K562 (cell line): ENCODE measurements around the gene BMP2K. TPM values are rescaled to one million over a fixed set of nuclear protein-coding genes. Genes with fewer than 3 reads are reported as not detected.
A peak's percentile ranks its signal among the peaks of the same experiment; 100 is the strongest.

Experiments
- ATAC-seq: fragments of 200-7000 bp; cut with Tn5 transposase; 3 replicates; pipeline ENCODE4 v1.9.1; 2020; ENCODE audit warnings: moderate library complexity
- BruUV-seq: library from RNA; stranded (reverse); fragments of 400-500 nt; replicated peaks from 2 replicates; lab custom pipeline; 2021; lab: Mats Ljungman, UMichigan
- CTCF ChIA-PET: fragments of 300-600 bp; formaldehyde crosslinking; extraction: SDS; loops from one replicate; lab custom pipeline; 2021; ENCODE audit warnings: low intra/inter-chr PET ratio; lab: Yijun Ruan, JAX
- POLR2A ChIA-PET: fragments of 300-600, 350-650 bp; sonication (Branson Sonifier 250); formaldehyde crosslinking; extraction: SDS; loops from one replicate; lab custom pipeline; 2021; ENCODE audit warnings: antibody characterized with exemption, inconsistent platforms; lab: Yijun Ruan, JAX
- DNase-seq, 4 experiments: peaks; one replicate each; pipeline versions ENCODE4 v3.0.0 to v3.0.0-alpha.2; 2011 to 2018; ENCODE audit warnings: low spot score in 3 of 4, mixed read lengths in 3 of 4; ENCODE audit errors: extremely low read depth in 1 of 4
- FAIRE-seq: peaks from 2 replicates; lab custom pipeline; 2011; peaks lifted over from hg19 to GRCh38; lab: Jason Lieb, UNC
- H2AFZ ChIP-seq: 2 replicates; pipeline ENCODE4 v1.6.0; 2011; ENCODE audit warnings: low read depth, low read length, control low read depth, inconsistent platforms
- H3K27ac ChIP-seq: fragments of 200-600 bp; 3 replicates; pipeline ENCODE4 v1.8.0; 2011; ENCODE audit warnings: low read depth, mild to moderate bottlenecking, control low read depth, inconsistent platforms, low read length, moderate library complexity, mixed read lengths; ENCODE audit errors: extremely low read depth
- H3K27me3 ChIP-seq, 2 experiments: fragments of 300-600 bp in 1 of 2; 2 replicates in 1 of 2; 3 replicates in 1 of 2; pipeline versions ENCODE4 v1.6.0 to v1.8.0; 2011; ENCODE audit warnings: inconsistent platforms in 2 of 2, low read length in 2 of 2, mild to moderate bottlenecking in 1 of 2, mixed read lengths in 1 of 2, moderate library complexity in 1 of 2; ENCODE audit not compliant: control insufficient read depth in 2 of 2, insufficient read depth in 2 of 2
- H3K36me3 ChIP-seq: fragments of 300-600 bp; 3 replicates; pipeline ENCODE4 v1.8.0; 2011; ENCODE audit warnings: mild to moderate bottlenecking, low read length, inconsistent platforms; ENCODE audit not compliant: control insufficient read depth, insufficient read depth
- H3K4me1 ChIP-seq, 2 experiments: fragments of 200-600 bp in 1 of 2; replicated peaks in 1 of 2; 2 replicates in 1 of 2; 3 replicates in 1 of 2; pipeline versions ENCODE4 v1.5.1 to v1.8.0; 2011; ENCODE audit warnings: inconsistent platforms in 2 of 2, low read length in 2 of 2, mild to moderate bottlenecking in 1 of 2, mixed read lengths in 1 of 2, moderate library complexity in 1 of 2; ENCODE audit not compliant: control insufficient read depth in 2 of 2, insufficient read depth in 2 of 2
- H3K4me2 ChIP-seq: 2 replicates; pipeline ENCODE4 v1.6.1; 2011; ENCODE audit warnings: low read length, control low read depth, inconsistent platforms, mixed read lengths; ENCODE audit not compliant: insufficient read depth
- H3K4me3 ChIP-seq: fragments of 200-600 bp; sonication (generic), shearing (Covaris generic); 2 replicates; pipeline ENCODE4 v1.5.1; 2016; ENCODE audit warnings: control low read depth, inconsistent platforms
- H3K79me2 ChIP-seq: fragments of 200-600 bp; 3 replicates; pipeline ENCODE4 v1.8.0; 2011; ENCODE audit warnings: low read length, inconsistent platforms; ENCODE audit not compliant: control insufficient read depth, insufficient read depth
- H3K9ac ChIP-seq, 2 experiments: 2 replicates each; pipeline versions ENCODE4 v1.6.0 to v1.6.1; 2011; ENCODE audit warnings: low read depth in 2 of 2, low read length in 2 of 2, control low read depth in 1 of 2, inconsistent platforms in 1 of 2, mild to moderate bottlenecking in 1 of 2, mixed read lengths in 1 of 2; ENCODE audit not compliant: insufficient read depth in 1 of 2
- H3K9me1 ChIP-seq: one replicate; pipeline ENCODE4 v1.6.0; 2011; ENCODE audit warnings: inconsistent platforms, mild to moderate bottlenecking, low read length, moderate library complexity; ENCODE audit not compliant: control insufficient read depth, insufficient read depth
- H3K9me3 ChIP-seq: replicated peaks from 2 replicates; pipeline ENCODE4 v1.5.1; 2011; ENCODE audit warnings: low read depth, low read length, inconsistent platforms; ENCODE audit not compliant: control insufficient read depth, insufficient read depth
- H4K20me1 ChIP-seq: replicated peaks from 2 replicates; pipeline ENCODE4 v1.6.1; 2011; ENCODE audit warnings: low read length, inconsistent platforms, mixed read lengths; ENCODE audit not compliant: control insufficient read depth, insufficient read depth
- CEBPG ChIP-seq, 3 experiments: fragments of 200-800 bp in 1 of 3; sonication (Bioruptor generic) in 1 of 3; sonication (generic) in 1 of 3; formaldehyde crosslinking in 1 of 3; IDR thresholded peaks in 2 of 3; conservative IDR thresholded peaks in 1 of 3; 2 replicates each; pipeline versions ENCODE4 v1.6.1 to v1.8.0; 2016 to 2022; ENCODE audit warnings: missing compliant biosample characterization in 2 of 3, missing genetic modification characterization in 2 of 3, mild to moderate bottlenecking in 1 of 3, missing genetic modification reagents in 1 of 3
- GABPB2 ChIP-seq: fragments of 250-450 bp; sonication (Bioruptor Pico); conservative IDR thresholded peaks from 2 replicates; pipeline ENCODE4 v1.5.1; 2021; ENCODE audit warnings: mild to moderate bottlenecking
- TRIM24 ChIP-seq, 2 experiments: fragments of 450-650 bp; IDR thresholded peaks; 2 replicates each; pipeline ENCODE4 v1.6.1; 2016
- ZNF175 ChIP-seq: fragments of 200-800 bp; sonication (Bioruptor generic); IDR thresholded peaks from 2 replicates; pipeline ENCODE4 v1.6.1; 2016; ENCODE audit warnings: low read depth, mild to moderate bottlenecking, missing genetic modification characterization, missing compliant biosample characterization
- ZNF584 ChIP-seq: fragments of 200-800 bp; sonication (Bioruptor generic); IDR thresholded peaks from 2 replicates; pipeline ENCODE4 v1.6.1; 2016; ENCODE audit warnings: low read depth, mild to moderate bottlenecking, missing genetic modification characterization, missing compliant biosample characterization
- WGBS: fragments of 100-300 bp; shearing (Covaris generic); methylation state at CpG from one replicate; pipeline ENCODE4 v1.1.6; 2016; ENCODE audit warnings: low coverage, mixed read lengths; ENCODE audit not compliant: insufficient coverage; ENCODE audit errors: missing lambda C conversion rate; 5-methylcytosine and 5-hydroxymethylcytosine counted together
- in situ Hi-C: fragments of 300-500 bp; cut with MboI; formaldehyde crosslinking; loops from 4 replicates; pipeline ENCODE4 v1.15.0; 2018; ENCODE audit warnings: inconsistent platforms, mixed read lengths
- intact Hi-C: fragments of 100-400 bp; cut with micrococcal nuclease; formaldehyde crosslinking; loops from 2 replicates; pipeline ENCODE4 v1.14.2; 2022
- polyA plus RNA-seq, 8 experiments: library from polyadenylated mRNA; depleted of rRNA in 4 of 8; stranded (reverse) in 5 of 8; unstranded in 3 of 8; fragments of >200 nt; fragmentation: Nextera tagmentation in 2 of 8; fragmentation: Illumina TruSeq in 1 of 8; extraction: Ambion mirVana in 2 of 8; extraction: Trizol in 1 of 8; gene quantifications; 2 replicates each; pipeline versions ENCODE4 v1.2.1 to v1.2.3, GENCODE V29; 2011 to 2014; ENCODE audit warnings: inconsistent platforms in 1 of 8, missing spikeins in 1 of 8
- total RNA-seq, 7 experiments: library from RNA; depleted of rRNA in 6 of 7; stranded (reverse); fragments of >200 nt in 6 of 7; fragmentation: Illumina TruSeq in 2 of 7; extraction: Trizol in 2 of 7; gene quantifications; 2 replicates each; pipeline versions ENCODE4 v1.2.1 to v1.2.3, GENCODE V29; 2011 to 2021; ENCODE audit warnings: low replicate concordance in 1 of 7
- TF ChIP-seq, protein P1 (sequence below), 2 experiments: fragments of 450-650 bp in 1 of 2; sonication (generic) in 1 of 2; formaldehyde crosslinking in 1 of 2; IDR thresholded peaks in 1 of 2; conservative IDR thresholded peaks in 1 of 2; 2 replicates each; pipeline versions ENCODE4 v1.6.1 to v1.8.1; 2016 to 2023; ENCODE audit warnings: mild to moderate bottlenecking in 2 of 2, moderate library complexity in 2 of 2, inconsistent platforms in 1 of 2, missing genetic modification reagents in 1 of 2
- TF ChIP-seq, protein P2 (sequence below): sonication (generic); formaldehyde crosslinking; IDR thresholded peaks from 2 replicates; pipeline ENCODE4 v1.8.1; 2023; ENCODE audit warnings: missing genetic modification reagents, mild to moderate bottlenecking, borderline replicate concordance

Gene BMP2K
- total and polyA plus RNA-seq, 9 of the 15 experiments (the other 6 are each of a cell fraction or from before 2014, with no cell fraction given) = 17.0 to 217 (median 104) TPM

DNA sequence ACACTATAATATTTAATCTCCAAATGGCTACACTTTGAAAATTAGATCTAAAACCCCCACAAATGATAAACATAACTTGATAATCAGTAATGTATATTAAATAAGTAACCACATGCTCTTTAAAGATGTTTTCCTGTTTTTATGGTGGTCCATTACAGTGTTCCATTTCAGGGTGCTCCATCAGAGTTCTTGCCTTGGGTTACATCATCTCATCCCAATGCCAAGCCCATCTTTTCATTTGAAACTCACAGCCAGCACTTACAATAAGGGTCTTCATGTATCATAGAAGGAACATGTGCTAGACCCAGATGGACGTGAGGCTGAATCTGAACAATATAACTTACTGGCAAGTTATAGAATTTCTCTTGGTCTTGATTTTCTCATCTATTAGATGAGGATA is 173.6 kb downstream of the BMP2K start:
- Histone ChIP-seq H3K4me1 (no peaks in the 10 kb centered on the region), H3K9ac (no peak overlapping the region), H3K4me3 (no peak overlapping the region), H3K9me3 (no peaks in the 10 kb centered on the region), H2AFZ (no peak overlapping the region), H3K27ac (no peak overlapping the region), H3K4me2 (no peak overlapping the region), H4K20me1 (no peaks in the 10 kb centered on the region), H3K9me1 (no peaks in the 10 kb centered on the region), H3K79me2 (no peaks in the 10 kb centered on the region), H3K27me3 (no peaks in the 10 kb centered on the region), H3K36me3 (no peaks in the 10 kb centered on the region)
- ChIA-PET CTCF (no interaction called here), POLR2A (no interaction called here)
- DNase-seq (no peak), ATAC-seq (no peak), FAIRE-seq (no peak)
- WGBS = 40% methylated on average over 1 of the region's 1 CpG
- intact Hi-C loops = loop anchor here (5.0 to 10.0 kb wide), 4 partner anchors 263 to 1413 kb away; no protein-coding TSS in a partner anchor
- in situ Hi-C loops = loop anchor here (5.0 kb wide), 1 partner anchor 1388 kb away; the partner anchor contains the start of gene CFAP299
- TF ChIP-seq CEBPG (CRISPR knock-in tag; IDR thresholded peaks at IDR 0.05) = peak; percentile 67
- peak in 1 of 2 experiments; percentile 85; a peak in 2 of 4 replicates for TF ChIP-seq CEBPG (tag; conservative IDR thresholded peaks at IDR 0.05 in 1 of 2, IDR thresholded peaks at IDR 0.05 in 1 of 2)
- 0 out of 2 replicates have a peak, but pooled peaks have one; percentile 25 for TF ChIP-seq ZNF584 (CRISPR knock-in tag)
- TF ChIP-seq GABPB2 (CRISPR knock-in tag) = no peak
- TF ChIP-seq TRIM24 (IDR thresholded peaks at IDR 0.05) = peak; percentile 66 to 90; a peak in 2 of 4 replicates
- TF ChIP-seq, protein P1, sequence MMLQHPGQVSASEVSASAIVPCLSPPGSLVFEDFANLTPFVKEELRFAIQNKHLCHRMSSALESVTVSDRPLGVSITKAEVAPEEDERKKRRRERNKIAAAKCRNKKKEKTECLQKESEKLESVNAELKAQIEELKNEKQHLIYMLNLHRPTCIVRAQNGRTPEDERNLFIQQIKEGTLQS (IDR thresholded peaks at IDR 0.05) = peak; percentile 67; the same call in 1 of the 2 replicates
- TF ChIP-seq, protein P1 (CRISPR knock-in tag; conservative IDR thresholded peaks at IDR 0.05) = no peak
- TF ChIP-seq, protein P2, sequence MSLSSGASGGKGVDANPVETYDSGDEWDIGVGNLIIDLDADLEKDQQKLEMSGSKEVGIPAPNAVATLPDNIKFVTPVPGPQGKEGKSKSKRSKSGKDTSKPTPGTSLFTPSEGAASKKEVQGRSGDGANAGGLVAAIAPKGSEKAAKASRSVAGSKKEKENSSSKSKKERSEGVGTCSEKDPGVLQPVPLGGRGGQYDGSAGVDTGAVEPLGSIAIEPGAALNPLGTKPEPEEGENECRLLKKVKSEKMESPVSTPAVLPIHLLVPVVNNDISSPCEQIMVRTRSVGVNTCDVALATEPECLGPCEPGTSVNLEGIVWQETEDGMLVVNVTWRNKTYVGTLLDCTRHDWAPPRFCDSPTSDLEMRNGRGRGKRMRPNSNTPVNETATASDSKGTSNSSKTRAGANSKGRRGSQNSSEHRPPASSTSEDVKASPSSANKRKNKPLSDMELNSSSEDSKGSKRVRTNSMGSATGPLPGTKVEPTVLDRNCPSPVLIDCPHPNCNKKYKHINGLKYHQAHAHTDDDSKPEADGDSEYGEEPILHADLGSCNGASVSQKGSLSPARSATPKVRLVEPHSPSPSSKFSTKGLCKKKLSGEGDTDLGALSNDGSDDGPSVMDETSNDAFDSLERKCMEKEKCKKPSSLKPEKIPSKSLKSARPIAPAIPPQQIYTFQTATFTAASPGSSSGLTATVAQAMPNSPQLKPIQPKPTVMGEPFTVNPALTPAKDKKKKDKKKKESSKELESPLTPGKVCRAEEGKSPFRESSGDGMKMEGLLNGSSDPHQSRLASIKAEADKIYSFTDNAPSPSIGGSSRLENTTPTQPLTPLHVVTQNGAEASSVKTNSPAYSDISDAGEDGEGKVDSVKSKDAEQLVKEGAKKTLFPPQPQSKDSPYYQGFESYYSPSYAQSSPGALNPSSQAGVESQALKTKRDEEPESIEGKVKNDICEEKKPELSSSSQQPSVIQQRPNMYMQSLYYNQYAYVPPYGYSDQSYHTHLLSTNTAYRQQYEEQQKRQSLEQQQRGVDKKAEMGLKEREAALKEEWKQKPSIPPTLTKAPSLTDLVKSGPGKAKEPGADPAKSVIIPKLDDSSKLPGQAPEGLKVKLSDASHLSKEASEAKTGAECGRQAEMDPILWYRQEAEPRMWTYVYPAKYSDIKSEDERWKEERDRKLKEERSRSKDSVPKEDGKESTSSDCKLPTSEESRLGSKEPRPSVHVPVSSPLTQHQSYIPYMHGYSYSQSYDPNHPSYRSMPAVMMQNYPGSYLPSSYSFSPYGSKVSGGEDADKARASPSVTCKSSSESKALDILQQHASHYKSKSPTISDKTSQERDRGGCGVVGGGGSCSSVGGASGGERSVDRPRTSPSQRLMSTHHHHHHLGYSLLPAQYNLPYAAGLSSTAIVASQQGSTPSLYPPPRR (CRISPR knock-in tag) = no peak
- 0 out of 2 replicates have a peak, but pooled peaks have one; percentile 39 for TF ChIP-seq ZNF175 (CRISPR knock-in tag)
- no TSS peak for BruUV-seq
